NCI-H446 (cell line): ENCODE measurements around the gene UNC13D.

Experiments
- DNase-seq, 2 experiments: peaks; one replicate each; lab custom pipeline; 2025; lab: John Stamatoyannopoulos, UW

Gene UNC13D

DNA sequence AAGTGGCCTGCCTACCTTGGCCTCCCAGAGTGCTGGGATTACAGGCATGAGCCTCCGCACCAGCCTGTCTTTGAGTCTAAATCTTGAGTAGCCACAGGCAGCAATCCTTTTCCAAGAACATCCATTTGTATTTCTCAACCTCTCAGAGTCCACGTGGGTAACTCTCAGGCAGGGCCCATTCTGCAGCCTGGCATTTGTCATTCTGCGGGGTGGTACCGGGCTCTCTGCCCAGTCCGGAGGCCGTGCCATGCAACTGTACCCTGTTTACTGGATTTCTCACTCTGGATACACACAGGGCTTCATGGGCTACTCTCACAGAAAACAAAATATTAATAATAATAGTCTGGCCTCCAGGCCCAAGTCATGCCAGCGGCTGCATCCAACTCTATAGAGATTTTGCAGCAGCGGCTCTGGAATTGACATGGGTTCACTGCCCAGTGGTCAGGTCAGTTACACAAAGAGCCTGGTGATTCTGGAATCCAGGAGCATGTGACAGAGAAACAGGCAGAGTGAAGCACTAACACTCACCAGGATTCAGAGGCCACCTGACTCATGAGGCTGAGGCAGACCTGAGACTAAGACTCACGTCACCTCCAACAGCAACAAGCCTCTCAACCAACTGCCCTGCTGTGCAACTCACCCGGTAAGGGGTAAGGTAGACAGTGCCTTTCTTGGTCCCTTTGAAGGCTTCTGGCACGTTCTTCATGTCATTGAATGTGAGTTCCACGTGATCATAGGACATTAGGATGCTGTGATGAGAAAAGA lies 6.9 kb upstream of the UNC13D start:
- DNase-seq: no peak

DNA sequence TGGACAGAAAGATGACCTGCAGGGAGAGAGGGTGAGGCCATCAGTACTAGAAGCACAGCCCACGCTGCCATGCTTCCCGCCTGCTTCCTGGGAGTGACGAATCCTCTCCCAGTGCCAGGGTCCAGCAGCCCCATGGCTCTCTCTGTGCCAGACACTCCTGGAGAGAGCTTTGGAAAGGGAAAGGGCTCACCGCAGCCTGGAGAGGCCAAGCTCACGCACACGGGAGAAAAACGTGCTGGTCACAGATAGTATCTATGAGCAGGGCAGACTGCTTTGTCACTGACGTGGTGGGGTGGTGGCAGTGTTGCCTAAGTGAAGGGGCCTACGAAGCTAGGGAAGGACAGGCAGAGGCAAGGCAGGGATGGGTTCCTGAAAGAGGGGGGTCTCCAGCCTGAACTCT lies 5.5 kb upstream of the UNC13D start:
- peak in 1 of 2 experiments; percentile 38 for DNase-seq

- DNase-seq: peak; percentile 46 to 81
Observed at GRCh38 chr17:75849279-75849646, 5.1 kb upstream of the UNC13D start.

- peak; percentile 53 to 72 for DNase-seq
Observed at GRCh38 chr17:75848523-75849278, 4.5 kb upstream of the UNC13D start.

DNA sequence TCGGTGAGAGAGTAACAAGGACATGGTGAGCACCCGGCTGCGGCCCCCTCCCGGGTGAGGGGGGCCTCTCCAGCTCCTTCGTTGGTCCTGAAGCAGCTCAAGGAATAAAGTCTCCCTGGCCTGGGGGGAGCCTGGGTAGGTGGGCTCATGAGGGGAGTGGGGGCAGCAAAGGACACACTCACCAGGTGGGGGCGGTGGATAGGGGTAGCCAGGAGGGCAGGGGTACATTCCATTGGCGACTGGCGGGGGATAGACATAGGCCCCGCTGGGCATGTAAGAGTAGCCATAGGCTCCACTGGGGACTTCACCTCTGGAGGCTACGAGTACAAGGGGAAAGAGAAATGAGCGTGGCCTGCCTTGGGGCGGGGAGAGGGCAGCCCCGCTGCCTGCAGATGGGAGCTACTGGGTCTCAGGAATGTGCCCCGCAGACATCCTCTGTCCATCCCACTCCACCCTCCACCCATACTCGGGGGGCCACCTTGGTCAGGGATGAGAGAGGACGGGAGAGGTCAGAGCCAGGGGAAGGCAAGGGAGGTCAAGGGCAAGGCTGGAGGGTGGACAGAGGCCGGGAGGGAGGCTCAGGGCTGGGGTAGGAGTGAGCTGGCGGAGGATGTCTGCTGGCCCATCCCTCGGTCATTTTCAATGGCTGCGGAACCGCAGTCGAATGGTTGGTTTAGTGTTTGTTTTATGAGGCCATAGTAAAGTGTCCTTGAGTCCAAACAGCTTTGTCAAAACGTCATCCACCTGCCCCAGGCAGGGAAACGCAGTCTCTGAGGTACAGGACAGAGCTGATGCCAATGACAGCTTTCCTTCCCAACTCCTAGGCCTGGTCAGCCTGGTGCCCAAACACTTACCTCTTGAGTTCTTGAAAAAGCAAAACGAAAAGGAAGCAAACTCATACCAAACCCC lies 3.7 kb upstream of the UNC13D start:
- DNase-seq: no peak

GRCh38 chr17:75846692-75847613 lies 2.7 kb upstream of the UNC13D start:
- no peak for DNase-seq

GRCh38 chr17:75845933-75846691 lies 1.9 kb upstream of the UNC13D start:
- DNase-seq: no peak

DNA sequence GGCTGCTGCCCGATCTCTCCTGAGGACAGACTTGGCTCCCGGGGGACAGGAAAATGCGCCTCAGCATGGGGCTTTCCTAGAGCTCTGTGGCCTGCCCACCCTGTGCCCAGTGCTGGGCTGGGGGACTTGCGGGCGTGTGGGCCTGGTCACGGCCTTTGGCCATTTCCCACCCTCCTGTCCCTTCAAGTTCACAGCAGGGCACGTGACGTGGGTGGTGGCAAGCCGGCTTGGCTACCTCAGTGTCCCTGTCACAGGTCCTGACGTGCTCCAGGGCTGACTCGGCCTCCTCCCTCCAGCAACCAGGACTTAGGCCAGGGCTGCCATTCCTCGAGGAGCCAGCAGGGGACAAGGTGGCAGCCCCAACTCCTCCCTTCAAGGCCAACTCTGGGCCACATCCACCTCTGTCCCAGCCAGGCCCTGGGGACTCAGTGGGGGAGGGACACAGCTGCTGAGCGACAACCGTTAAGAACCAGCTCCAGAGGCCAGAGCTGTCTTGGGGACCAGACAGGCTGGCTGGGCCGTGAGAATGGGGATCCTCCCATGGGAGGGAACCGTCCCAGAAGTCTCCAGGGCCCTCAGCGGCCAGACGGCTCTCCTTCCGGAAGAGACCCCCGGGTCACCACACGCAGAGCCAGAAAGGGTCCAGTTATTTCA lies 981 bp upstream of the UNC13D start:
- DNase-seq: peak in 1 of 2 experiments; percentile 42

- no peak for DNase-seq
Observed at GRCh38 chr17:75844530-75845057, 390 bp upstream of the UNC13D start.

DNA sequence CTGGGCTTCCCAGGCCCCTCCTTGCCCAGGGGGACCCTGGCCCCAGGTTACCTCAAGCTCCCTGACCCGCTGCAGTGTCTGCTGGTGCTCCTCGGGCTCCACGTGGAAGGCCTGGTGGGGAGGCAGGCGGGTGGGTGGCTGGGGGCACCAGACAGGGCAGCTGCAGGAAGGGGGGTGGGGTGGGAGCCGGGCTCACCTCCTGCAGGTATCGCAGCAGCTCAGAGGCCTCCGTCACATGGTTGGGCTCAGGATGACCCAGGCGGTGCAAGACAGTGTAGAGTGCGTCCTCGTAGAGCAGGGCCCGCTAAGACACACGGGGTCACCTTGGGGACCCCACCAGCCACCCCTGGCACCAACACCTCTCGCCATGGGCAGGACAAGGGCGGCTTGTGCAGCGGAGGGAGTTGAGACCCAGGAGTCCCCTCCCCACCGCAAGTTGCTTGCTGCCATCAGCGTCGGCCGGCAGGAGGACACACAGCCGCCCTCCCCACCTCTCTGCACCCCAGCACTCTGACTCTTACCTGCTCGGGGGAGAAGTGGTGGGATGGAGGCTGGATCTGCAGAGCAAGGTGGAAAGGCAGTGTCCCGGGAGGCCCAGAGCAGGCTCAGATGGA lies 1.1 kb downstream of the UNC13D start:
- DNase-seq: no peak

DNA sequence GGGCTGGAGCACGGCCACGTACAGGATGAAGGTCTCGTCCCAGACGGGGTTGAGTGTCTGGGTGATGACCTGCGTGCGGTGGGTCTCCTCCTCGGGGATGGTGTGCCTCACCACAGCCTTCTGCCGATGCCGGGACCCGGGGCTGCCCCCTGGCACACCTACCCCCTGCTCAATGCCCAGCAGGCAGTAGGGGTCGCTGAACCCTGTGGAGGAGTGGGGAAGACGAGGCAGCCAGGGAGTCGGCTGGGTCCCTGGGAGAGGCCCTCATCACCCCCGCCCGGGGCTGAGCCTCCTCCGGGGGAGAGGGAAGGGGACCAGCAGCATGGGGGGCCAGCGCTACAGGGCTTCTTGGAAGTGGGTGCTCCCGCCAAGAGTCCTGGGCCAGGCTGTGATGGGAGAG lies 1.8 kb downstream of the UNC13D start:
- no peak for DNase-seq

- no peak for DNase-seq
Observed at GRCh38 chr17:75840799-75841164, 3.4 kb downstream of the UNC13D start.

DNA sequence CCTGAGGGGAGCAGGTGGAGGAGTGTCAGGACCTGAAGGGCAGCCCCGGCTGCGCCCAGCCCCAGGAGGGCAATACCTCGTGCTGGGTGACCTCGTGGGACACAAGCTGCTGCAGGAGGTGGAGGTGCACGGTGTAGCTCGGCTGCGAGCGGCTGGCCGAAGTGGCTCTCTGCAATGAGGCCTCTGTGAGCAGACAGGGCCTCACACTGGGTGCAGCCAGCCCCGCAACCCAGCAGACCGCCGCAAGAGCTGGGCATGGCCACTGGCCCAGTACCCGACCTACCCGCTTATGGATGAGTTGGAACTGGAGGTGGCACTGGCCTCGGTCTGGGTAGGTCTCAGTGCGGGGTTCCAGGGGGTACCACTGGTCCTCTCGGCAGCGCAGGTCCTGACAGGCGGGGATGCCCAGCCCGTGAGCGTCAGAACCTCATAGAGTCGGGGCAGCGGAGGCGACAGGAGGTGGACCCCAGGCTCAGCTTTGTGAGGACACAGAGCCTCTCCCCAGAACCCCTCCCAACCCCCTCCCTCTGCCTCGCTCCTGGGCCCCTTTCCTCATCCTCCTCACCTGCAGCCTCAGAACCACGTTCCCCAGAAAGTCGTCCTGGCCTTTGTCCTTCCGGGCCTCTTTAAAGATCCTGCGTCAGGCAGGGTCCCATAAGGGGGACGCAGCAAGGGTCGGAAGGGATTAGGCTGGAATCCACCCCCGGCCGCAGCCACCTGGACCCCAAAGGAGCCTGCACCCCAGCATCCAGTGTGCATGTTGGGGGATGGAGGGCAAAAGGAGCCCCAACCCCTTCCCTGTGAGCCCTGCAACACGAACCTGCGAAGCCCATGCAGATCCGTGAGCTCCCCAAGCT lies 4.0 kb downstream of the UNC13D start:
- DNase-seq: no peak

GRCh38 chr17:75838410-75838809 lies 5.8 kb downstream of the UNC13D start:
- DNase-seq: no peak

GRCh38 chr17:75837899-75838298 lies 6.3 kb downstream of the UNC13D start:
- no peak for DNase-seq

DNA sequence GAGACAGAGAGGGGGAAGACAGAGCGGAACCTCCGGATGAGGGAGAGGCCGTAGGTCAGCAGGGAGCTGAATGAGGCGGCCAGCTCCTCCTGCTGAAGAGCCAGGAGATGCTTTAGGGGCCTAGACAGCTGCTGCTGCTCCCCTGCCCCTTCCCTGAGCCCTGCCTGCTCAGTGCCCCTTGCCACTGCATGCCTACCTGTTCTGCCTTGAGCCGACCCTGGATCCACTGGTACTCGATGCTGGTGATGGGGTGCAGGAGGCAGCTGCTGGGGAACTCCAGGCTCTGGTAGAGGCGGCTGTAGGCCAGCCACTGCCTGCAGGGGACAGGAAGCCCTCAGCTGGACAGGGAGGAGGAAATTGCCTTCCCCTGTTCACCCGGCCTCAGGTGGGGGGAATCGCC lies 7.6 kb downstream of the UNC13D start:
- no peak for DNase-seq

DNA sequence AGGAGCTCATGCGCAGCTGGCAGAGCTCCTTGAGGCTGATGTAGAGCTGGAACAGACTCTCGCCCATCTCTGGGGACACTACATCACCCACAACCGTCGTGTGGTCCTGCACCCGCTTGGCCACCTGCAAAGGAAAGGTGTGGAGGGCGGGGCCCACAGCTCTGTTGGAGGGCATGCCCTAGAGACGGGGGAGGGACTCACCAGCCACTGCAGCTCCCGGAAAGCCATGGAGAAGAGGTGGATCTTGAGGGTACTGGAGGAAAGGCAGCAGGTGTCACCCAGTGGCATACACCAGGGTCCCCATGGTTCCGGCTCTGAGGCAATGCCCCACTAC lies 8.6 kb downstream of the UNC13D start:
- no peak for DNase-seq

- no peak for DNase-seq
Observed at GRCh38 chr17:75834928-75835653, 9.1 kb downstream of the UNC13D start.
